ENCODE results near the gene TMEM179. TPM values are rescaled to one million over a fixed set of nuclear protein-coding genes. Genes with fewer than 3 reads are reported as not detected.

The TMEM179 gene
- total and polyA plus RNA-seq, 10 of the 15 experiments (the other 5 are each of a cell fraction or from before 2014, with no cell fraction given) = not detected

- in situ Hi-C loops (cut with MboI) = no loop called here
- no peak for FAIRE-seq
- H4K20me1 ChIP-seq (ENCODE audit: control insufficient read depth, insufficient read depth) = no peaks in the 10 kb centered on the region
- POLR2A ChIA-PET = no interaction called here
- intact Hi-C loops (cut with micrococcal nuclease; ENCODE audit: unreplicated experiment) = no loop called here
- H3K4me2 ChIP-seq (ENCODE audit: control insufficient read depth, insufficient read depth) = no peak overlapping the region
- CTCF ChIA-PET = no interaction called here
- no peak for DNase-seq (ENCODE audit: low read depth, low spot score)
- no TSS peak for BruUV-seq (replicated peaks)
- no peaks in the 10 kb centered on the region for H3K9me3 ChIP-seq (replicated peaks; ENCODE audit: control insufficient read depth, insufficient read depth, low read length)
- ATAC-seq = no peak
- H3K4me3 ChIP-seq = no peak overlapping the region
- RAD21 ChIA-PET (ENCODE audit: unreplicated experiment) = no interaction called here
- SMC1A ChIA-PET (ENCODE audit: uncharacterized antibody, unreplicated experiment) = no interaction called here
- H3K27ac ChIP-seq (ENCODE audit: control insufficient read depth, insufficient read depth) = no peak overlapping the region
- H3K27me3 ChIP-seq (replicated peaks in 1 of 2; ENCODE audit: control insufficient read depth in 2 of 2, insufficient read depth in 2 of 2, low read length in 1 of 2) = peaks cover 0 to 5% of the 10 kb centered on the region in 2 experiments; a peak in 2 of 4 replicates
- no peak for TF ChIP-seq BACH1 (IDR thresholded peaks at IDR 0.05; ENCODE audit: borderline replicate concordance)
- no peak for TF ChIP-seq ZNF592 (IDR thresholded peaks at IDR 0.05)
- no peak for TF ChIP-seq NFXL1 (IDR thresholded peaks at IDR 0.05; ENCODE audit: borderline replicate concordance)
- TF ChIP-seq CHD2 (IDR thresholded peaks at IDR 0.05; ENCODE audit: borderline replicate concordance, low read depth, low read length) = no peak
- TF ChIP-seq ATF2 (IDR thresholded peaks at IDR 0.05; ENCODE audit: low read length) = no peak
- TF ChIP-seq EGR1 (IDR thresholded peaks at IDR 0.05; ENCODE audit: borderline replicate concordance in 1 of 2, low read depth in 2 of 2, low read length in 2 of 2) = no peak
- no peak for TF ChIP-seq MEF2B (IDR thresholded peaks at IDR 0.05; ENCODE audit: partially characterized antibody, poor library complexity, severe bottlenecking)
- no peak for TF ChIP-seq SIX5 (IDR thresholded peaks at IDR 0.05; ENCODE audit: low read depth, low read length, severe bottlenecking)
- no peak for TF ChIP-seq ESRRA (IDR thresholded peaks at IDR 0.05; ENCODE audit: low read length)
- TF ChIP-seq POU2F2 (IDR thresholded peaks at IDR 0.05; ENCODE audit: borderline replicate concordance, low read depth, low read length) = no peak
- no peak for TF ChIP-seq CHD4 (IDR thresholded peaks at IDR 0.05)
- no peak overlapping the region for H2AFZ ChIP-seq (ENCODE audit: control insufficient read depth, low read depth, low read length)
- no peaks in the 10 kb centered on the region for H3K79me2 ChIP-seq (ENCODE audit: control insufficient read depth, insufficient read depth, low read length)
- no peaks in the 10 kb centered on the region for H3K4me1 ChIP-seq (ENCODE audit: control insufficient read depth, insufficient read depth, low read length)
- no peak overlapping the region for H3K9ac ChIP-seq (ENCODE audit: control insufficient read depth, insufficient read depth, low read length)
- no peaks in the 10 kb centered on the region for H3K36me3 ChIP-seq (ENCODE audit: control insufficient read depth in 2 of 2, insufficient read depth in 2 of 2, low read length in 1 of 2)
- 36% methylated on average over 18 of the region's 18 CpGs for WGBS (ENCODE audit: insufficient coverage, insufficient replicate concordance, low lambda C conversion rate, missing lambda C conversion rate)
Measured at GRCh38 chr14:104547310-104547997, 57.1 kb downstream of the TMEM179 start.
